ENCODE data around the gene SPAG6. TPM values are rescaled to one million over a fixed set of nuclear protein-coding genes. Genes with fewer than 3 reads are reported as not detected.
A peak's percentile ranks its signal among the peaks of the same experiment; 100 is the strongest.

The SPAG6 gene
- polyA plus RNA-seq, 1 experiment, result not detected

- Histone ChIP-seq H3K27me3 (ENCODE audit: control insufficient read depth, insufficient read depth, low read length) (peaks cover 14% of the 10 kb centered on the region), H3K4me3 (ENCODE audit: low read depth, low read length) (peak overlapping the region; percentile 57), H3K36me3 (ENCODE audit: control insufficient read depth, insufficient read depth, low read length) (peaks cover 4% of the 10 kb centered on the region)
- CTCF ChIA-PET, result interaction anchor here (1.4 kb wide), 1 partner anchor 12 kb away, joined by 3 read pairs; no protein-coding TSS in a partner anchor
- TF ChIP-seq CTCF (IDR thresholded peaks at IDR 0.05; ENCODE audit: insufficient read depth, low read depth, low read length), result 0 out of 2 replicates have a peak, but pooled peaks have one; percentile 12
- POLR2A ChIA-PET, result interaction anchor here (0.6 kb wide), 1 partner anchor 10 kb away, joined by 3 read pairs; no protein-coding TSS in a partner anchor
- no peak for DNase-seq (ENCODE audit: low read depth)
Measured at GRCh38 chr10:22325272-22326144, 19.8 kb upstream of the SPAG6 start.

- CTCF ChIA-PET, result interaction anchor here (1.4 kb wide), 1 partner anchor 12 kb away, joined by 3 read pairs; no protein-coding TSS in a partner anchor
- no peak for DNase-seq (ENCODE audit: low read depth)
- POLR2A ChIA-PET, result no interaction called here
- H3K36me3 ChIP-seq (ENCODE audit: control insufficient read depth, insufficient read depth, low read length), result peaks cover 4% of the 10 kb centered on the region
- no peak for TF ChIP-seq CTCF (IDR thresholded peaks at IDR 0.05; ENCODE audit: insufficient read depth, low read depth, low read length)
- peaks cover 14% of the 10 kb centered on the region for H3K27me3 ChIP-seq (ENCODE audit: control insufficient read depth, insufficient read depth, low read length)
- H3K4me3 ChIP-seq (ENCODE audit: low read depth, low read length), result peak overlapping the region; percentile 57
Measured at GRCh38 chr10:22326145-22326702, 19.1 kb upstream of the SPAG6 start.

- DNase-seq (ENCODE audit: low read depth), result no peak
- peaks cover 4% of the 10 kb centered on the region for H3K36me3 ChIP-seq (ENCODE audit: control insufficient read depth, insufficient read depth, low read length)
- no peak overlapping the region for H3K4me3 ChIP-seq (ENCODE audit: low read depth, low read length)
- no peak for TF ChIP-seq CTCF (IDR thresholded peaks at IDR 0.05; ENCODE audit: insufficient read depth, low read depth, low read length)
- H3K27me3 ChIP-seq (ENCODE audit: control insufficient read depth, insufficient read depth, low read length), result no peaks in the 10 kb centered on the region; the same call in none of the 2 replicates
- POLR2A ChIA-PET, result no interaction called here
- CTCF ChIA-PET, result no interaction called here
Measured at GRCh38 chr10:22329150-22329549, 16.1 kb upstream of the SPAG6 start.

- Histone ChIP-seq H3K36me3 (ENCODE audit: control insufficient read depth, insufficient read depth, low read length) (peaks cover 4% of the 10 kb centered on the region), H3K27me3 (ENCODE audit: control insufficient read depth, insufficient read depth, low read length) (peaks cover 26% of the 10 kb centered on the region), H3K4me3 (ENCODE audit: low read depth, low read length) (no peak overlapping the region)
- CTCF ChIA-PET, result no interaction called here
- POLR2A ChIA-PET, result no interaction called here
- no peak for TF ChIP-seq CTCF (IDR thresholded peaks at IDR 0.05; ENCODE audit: insufficient read depth, low read depth, low read length)
- DNase-seq (ENCODE audit: low read depth), result no peak
Measured at GRCh38 chr10:22332116-22332692, 13.1 kb upstream of the SPAG6 start.

Data from BJ (cell line).